NK-92 (cell line): ENCODE data around the gene FYCO1.

Experiments used
- DNase-seq: peaks from one replicate; lab custom pipeline; 2025; ENCODE audit not compliant: unreplicated experiment; lab: John Stamatoyannopoulos, UW

FYCO1 gene

DNA sequence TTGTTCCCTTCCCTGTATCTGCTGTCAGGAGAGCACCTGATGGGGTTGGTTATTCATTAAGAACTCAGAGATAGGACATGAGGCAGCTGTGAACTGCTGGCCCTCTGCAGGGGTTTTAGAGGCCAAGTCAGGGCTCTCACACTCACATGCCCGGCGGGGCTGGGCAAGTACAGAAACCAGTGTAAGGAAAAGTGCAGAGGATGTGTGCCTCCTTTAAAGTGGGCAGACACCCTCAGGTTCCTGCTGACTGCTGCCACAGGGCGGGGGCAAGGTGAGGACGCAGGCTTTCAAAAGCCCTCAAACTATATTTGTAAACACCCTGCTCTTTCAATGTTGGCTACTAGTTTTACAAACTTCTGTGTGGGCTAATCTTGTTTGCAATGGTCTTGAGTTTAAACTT, 30.0 kb downstream of the FYCO1 start:
- DNase-seq: no peak

- DNase-seq: no peak
These were observed 30.4 kb downstream of the FYCO1 start for GRCh38 chr3:45965253-45965652.

DNA sequence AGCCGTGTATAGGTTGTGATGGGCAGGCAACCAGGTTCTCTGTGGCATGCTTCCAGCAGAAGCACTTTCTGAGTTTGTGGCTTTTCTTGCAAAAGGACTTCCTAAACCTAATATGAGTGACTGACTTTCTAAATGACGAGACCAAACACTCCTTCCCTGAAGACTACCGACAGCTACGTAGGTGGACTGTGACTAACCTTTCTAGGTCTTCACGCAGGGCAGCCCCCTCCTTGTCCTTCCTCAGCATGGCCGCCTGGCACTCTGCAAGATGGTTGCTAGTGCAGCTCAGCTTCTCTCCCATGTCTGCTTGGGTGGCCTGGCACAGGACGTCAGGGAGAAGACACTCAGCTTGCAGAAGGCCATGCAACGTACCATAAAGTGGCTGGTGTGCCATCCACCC, 31.5 kb downstream of the FYCO1 start:
- DNase-seq: no peak

- DNase-seq: no peak
These were observed 33.6 kb downstream of the FYCO1 start for GRCh38 chr3:45962033-45962432.

DNA sequence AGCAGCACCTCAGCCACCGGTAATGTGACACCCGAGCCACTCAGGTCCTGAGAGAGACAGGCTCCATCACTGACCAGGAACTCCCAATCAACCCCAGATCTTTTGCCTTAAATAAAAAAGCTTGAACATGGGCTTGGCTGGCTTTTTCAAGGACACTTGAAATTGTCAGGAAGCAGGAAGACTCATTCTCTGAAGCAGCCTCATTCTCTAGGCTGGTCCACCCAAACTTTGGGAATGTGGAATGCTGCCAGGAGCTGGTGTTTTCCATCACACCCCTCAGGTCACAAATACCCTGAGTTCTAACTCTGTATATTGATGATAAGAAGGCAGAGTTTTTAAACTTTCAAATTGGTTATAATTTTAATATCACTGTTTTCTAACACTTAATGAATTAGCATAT, 35.3 kb downstream of the FYCO1 start:
- DNase-seq: no peak

- DNase-seq: no peak
These were observed 36.4 kb downstream of the FYCO1 start for GRCh38 chr3:45959201-45959600.

- no peak for DNase-seq
These were observed 37.3 kb downstream of the FYCO1 start for GRCh38 chr3:45958321-45958791.

- no peak for DNase-seq
These were observed 38.0 kb downstream of the FYCO1 start for GRCh38 chr3:45957586-45957985.

DNA sequence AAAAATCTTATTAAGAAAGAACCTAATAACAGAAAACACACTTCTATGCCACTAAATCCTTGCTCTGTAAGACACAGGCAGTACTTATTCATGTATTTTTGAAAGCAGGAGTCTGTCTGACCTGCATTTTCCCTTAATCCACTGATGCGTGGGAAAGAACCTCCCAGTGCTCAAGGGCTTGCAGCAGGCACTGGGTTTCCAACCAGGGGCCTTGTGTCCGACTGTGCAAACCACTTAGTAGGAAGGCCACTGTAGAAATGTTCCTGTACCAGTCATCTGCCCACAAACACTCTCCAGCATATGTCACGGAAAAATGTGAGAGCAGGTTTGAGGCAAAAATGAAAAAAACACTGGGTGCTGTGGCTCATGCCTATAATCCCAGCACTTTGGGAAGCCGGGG, 39.9 kb downstream of the FYCO1 start:
- no peak for DNase-seq

DNA sequence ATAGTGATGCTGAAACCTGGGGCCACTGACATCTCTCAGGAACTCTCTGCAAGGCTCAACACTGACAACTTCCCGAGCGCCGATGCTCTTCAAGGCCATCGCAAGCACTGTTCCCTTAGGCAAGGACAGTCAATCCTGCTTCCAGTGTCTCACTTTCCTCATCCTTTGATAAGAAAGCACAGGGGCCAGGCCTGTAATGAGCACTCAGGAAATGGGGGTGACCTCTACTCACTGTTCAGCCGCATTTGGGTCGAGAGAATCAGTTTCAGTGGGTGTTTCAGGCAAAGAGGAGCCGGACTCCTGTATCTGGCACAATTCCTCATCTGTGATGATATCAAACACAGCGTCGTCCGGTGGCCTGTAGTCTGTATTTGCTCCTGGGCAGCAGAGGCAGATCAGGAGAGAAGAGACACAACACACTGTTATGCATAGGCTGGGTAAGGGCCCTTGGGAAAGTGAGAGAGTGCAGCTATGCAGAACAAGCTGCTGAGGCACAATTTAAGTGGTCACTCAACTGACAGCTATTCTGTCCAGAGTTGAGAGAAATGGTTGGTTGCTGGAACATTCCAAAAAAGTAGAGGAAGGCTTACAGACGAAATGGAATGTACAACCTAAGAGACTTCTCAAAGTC, 40.5 kb downstream of the FYCO1 start:
- no peak for DNase-seq

- no peak for DNase-seq
These were observed 41.3 kb downstream of the FYCO1 start for GRCh38 chr3:45954306-45954705.

DNA sequence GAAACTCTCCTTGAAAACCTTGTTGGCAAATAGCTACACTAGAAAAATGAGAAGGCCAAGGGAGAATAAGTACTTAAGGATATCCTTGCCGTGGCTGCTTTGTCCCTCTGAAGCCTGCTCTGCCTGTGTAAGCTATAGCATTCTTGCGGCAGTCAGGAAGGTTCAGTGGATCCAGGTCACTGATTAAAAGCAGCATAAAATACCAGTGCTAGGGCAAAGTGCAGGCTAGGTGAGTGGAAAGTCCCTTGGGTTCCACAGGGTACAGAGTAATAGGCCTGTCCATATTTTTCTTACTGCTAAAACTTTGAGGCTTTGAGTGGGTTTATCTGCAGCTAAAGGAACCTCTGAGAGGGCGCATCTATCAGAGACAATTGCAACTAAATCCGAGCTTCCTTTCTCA, 42.1 kb downstream of the FYCO1 start:
- no peak for DNase-seq

- no peak for DNase-seq
These were observed 43.2 kb downstream of the FYCO1 start for GRCh38 chr3:45952456-45952855.

GRCh38 chr3:45951946-45952345, 43.7 kb downstream of the FYCO1 start:
- no peak for DNase-seq

GRCh38 chr3:45950686-45951600, 44.7 kb downstream of the FYCO1 start:
- no peak for DNase-seq

- DNase-seq: no peak
These were observed 45.5 kb downstream of the FYCO1 start for GRCh38 chr3:45950131-45950530.

GRCh38 chr3:45949432-45949831, 46.2 kb downstream of the FYCO1 start:
- no peak for DNase-seq

- no peak for DNase-seq
These were observed 46.7 kb downstream of the FYCO1 start for GRCh38 chr3:45948881-45949280.

DNA sequence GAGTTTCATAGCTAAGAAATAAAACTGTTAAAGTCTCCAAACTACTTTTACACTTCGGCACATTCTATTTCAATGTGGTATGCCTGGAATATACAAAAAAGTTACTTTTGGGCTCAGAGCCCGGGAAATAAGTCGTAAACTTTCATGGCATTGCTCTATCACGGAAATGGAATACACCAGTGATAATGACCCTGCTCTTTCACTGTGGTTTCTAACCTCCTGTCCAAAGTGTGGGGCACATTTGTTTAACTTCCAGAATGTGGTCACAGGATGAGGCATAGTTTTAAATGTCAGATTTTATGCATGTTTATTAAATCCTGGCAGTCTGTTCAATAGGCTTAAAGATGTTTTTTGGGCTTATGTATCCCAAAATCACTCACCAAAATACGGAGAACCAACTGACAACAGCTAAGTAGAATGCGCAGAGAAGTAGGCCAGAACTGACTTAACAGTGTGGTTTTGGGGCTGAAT, 47.3 kb downstream of the FYCO1 start:
- DNase-seq: no peak

- no peak for DNase-seq
These were observed 48.3 kb downstream of the FYCO1 start for GRCh38 chr3:45947361-45947760.

GRCh38 chr3:45946875-45947274, 48.7 kb downstream of the FYCO1 start:
- no peak for DNase-seq

- no peak for DNase-seq
These were observed 49.3 kb downstream of the FYCO1 start for GRCh38 chr3:45946307-45946706.
